Inflammatory macrophage treated with lipopolysaccharide for 1 hour (primary cell): ENCODE measurements around the gene OR52K1.
"Not testable (repeated sequence)": the region's sequence is repeated elsewhere in the genome, so short reads cannot be mapped to it uniquely, and the experiment has no call there.

Experiments
- DNase-seq, 2 donors: peaks; one replicate each; pipeline ENCODE4 v3.0.0-alpha.2; 2020 to 2022

Gene OR52K1

GRCh38 chr11:4482445-4482844, at the start of gene OR52K1:
TSS of gene OR52K1 (plus strand) at chr11:4482646. CDS start at chr11:4488901, 6,255 bp downstream.
- DNase-seq, result peak; percentile 67 to 69

- peak; percentile 55 to 73 for DNase-seq
These were observed 48.6 kb upstream of the OR52K1 start for GRCh38 chr11:4433856-4434255.

GRCh38 chr11:4436411-4436810, 46.0 kb upstream of the OR52K1 start:
- peak; percentile 21 to 25 for DNase-seq

- peak; percentile 77 to 81 for DNase-seq
These were observed 40.9 kb upstream of the OR52K1 start for GRCh38 chr11:4441515-4441914.

GRCh38 chr11:4443232-4443891, 39.1 kb upstream of the OR52K1 start:
- DNase-seq, result no peak

- no peak for DNase-seq
These were observed 33.5 kb upstream of the OR52K1 start, which contains the start of gene OR52K2 for GRCh38 chr11:4448995-4449394. TSS of gene OR52K2 (plus strand) at chr11:4449295. CDS start at chr11:4449340, 45 bp downstream.

- no peak for DNase-seq
These were observed 29.3 kb upstream of the OR52K1 start for GRCh38 chr11:4453118-4453517.

GRCh38 chr11:4454021-4454420, 28.4 kb upstream of the OR52K1 start:
- DNase-seq, result no peak

GRCh38 chr11:4455419-4455818, 27.0 kb upstream of the OR52K1 start:
- DNase-seq, result peak; percentile 92 to 97

GRCh38 chr11:4459500-4459899, 22.9 kb upstream of the OR52K1 start:
- DNase-seq, result peak; percentile 55 to 66

- DNase-seq, result no peak
These were observed 22.3 kb upstream of the OR52K1 start for GRCh38 chr11:4460151-4460550.

GRCh38 chr11:4464216-4465159, 18.0 kb upstream of the OR52K1 start:
- DNase-seq, result no peak

- DNase-seq, result no peak
These were observed 17.0 kb upstream of the OR52K1 start for GRCh38 chr11:4465407-4465806.

- DNase-seq, result no peak
These were observed 16.1 kb upstream of the OR52K1 start for GRCh38 chr11:4466131-4466870.

- no peak for DNase-seq
These were observed 15.5 kb upstream of the OR52K1 start for GRCh38 chr11:4466871-4467442.

- peak; percentile 28 to 62 for DNase-seq
These were observed 14.4 kb upstream of the OR52K1 start for GRCh38 chr11:4467811-4468606.

- no peak for DNase-seq
These were observed 2.8 kb upstream of the OR52K1 start for GRCh38 chr11:4479644-4480043.

- peak; percentile 19 to 27 for DNase-seq
These were observed 1.7 kb upstream of the OR52K1 start for GRCh38 chr11:4480577-4481239.

GRCh38 chr11:4481240-4481582, 1.2 kb upstream of the OR52K1 start:
- DNase-seq, result no peak

- no peak for DNase-seq
These were observed 1.9 kb downstream of the OR52K1 start for GRCh38 chr11:4484310-4484709.

GRCh38 chr11:4491405-4491804, 9.0 kb downstream of the OR52K1 start:
- not testable (repeated sequence) for DNase-seq
